ENCODE results near the gene MYO5B.

The MYO5B gene

GRCh38 chr18:50158866-50159653 is 35.9 kb downstream of the MYO5B start:
- Histone ChIP-seq H3F3A (ENCODE audit: insufficient read depth) (no peaks in the 10 kb centered on the region), H3K9me2 (replicated peaks; ENCODE audit: insufficient read depth, low read length) (no peaks in the 10 kb centered on the region), H3K9ac (ENCODE audit: low read length) (no peak overlapping the region), H3K27me3 (ENCODE audit: low read length) (no peaks in the 10 kb centered on the region), H4K20me1 (ENCODE audit: low read depth, low read length) (no peaks in the 10 kb centered on the region), H3K36me3 (ENCODE audit: low read length) (no peaks in the 10 kb centered on the region), H3K4me2 (ENCODE audit: low read depth, low read length, poor library complexity, severe bottlenecking) (no peak overlapping the region), H2AFZ (ENCODE audit: low read depth, low read length, severe bottlenecking) (no peak overlapping the region), H3K27ac (ENCODE audit: low read depth, low read length) (no peak overlapping the region), H3K9me3 (ENCODE audit: insufficient read depth, low read length) (no peaks in the 10 kb centered on the region), H3K79me2 (ENCODE audit: insufficient read depth, low read length) (no peaks in the 10 kb centered on the region), H3K4me3 (ENCODE audit: insufficient read depth, low read length, poor library complexity, severe bottlenecking) (no peak overlapping the region)
- TF ChIP-seq CTCF (IDR thresholded peaks at IDR 0.05; ENCODE audit: insufficient read depth, low read length, poor library complexity, severe bottlenecking) (no peak), EZH2phosphoT487 (conservative IDR thresholded peaks at IDR 0.05; ENCODE audit: low read length) (no peak)

- Histone ChIP-seq H3K9me3 (ENCODE audit: insufficient read depth, low read length) (no peaks in the 10 kb centered on the region), H2AFZ (ENCODE audit: low read depth, low read length, severe bottlenecking) (no peak overlapping the region), H3K4me2 (ENCODE audit: low read depth, low read length, poor library complexity, severe bottlenecking) (no peak overlapping the region), H3K27ac (ENCODE audit: low read depth, low read length) (no peak overlapping the region), H3K27me3 (ENCODE audit: low read length) (no peaks in the 10 kb centered on the region), H4K20me1 (ENCODE audit: low read depth, low read length) (no peaks in the 10 kb centered on the region), H3K4me3 (ENCODE audit: insufficient read depth, low read length, poor library complexity, severe bottlenecking) (no peak overlapping the region), H3F3A (ENCODE audit: insufficient read depth) (no peaks in the 10 kb centered on the region), H3K9ac (ENCODE audit: low read length) (no peak overlapping the region), H3K36me3 (ENCODE audit: low read length) (no peaks in the 10 kb centered on the region), H3K79me2 (ENCODE audit: insufficient read depth, low read length) (no peaks in the 10 kb centered on the region), H3K9me2 (replicated peaks; ENCODE audit: insufficient read depth, low read length) (no peaks in the 10 kb centered on the region)
- no peak for TF ChIP-seq EZH2phosphoT487 (conservative IDR thresholded peaks at IDR 0.05; ENCODE audit: low read length)
- TF ChIP-seq CTCF (IDR thresholded peaks at IDR 0.05; ENCODE audit: insufficient read depth, low read length, poor library complexity, severe bottlenecking): no peak
Observed at GRCh38 chr18:50155406-50155805, 39.5 kb downstream of the MYO5B start.

GRCh38 chr18:50154420-50154819 is 40.5 kb downstream of the MYO5B start:
- no peaks in the 10 kb centered on the region for H3K79me2 ChIP-seq (ENCODE audit: insufficient read depth, low read length)
- H2AFZ ChIP-seq (ENCODE audit: low read depth, low read length, severe bottlenecking): no peak overlapping the region
- H3K9me2 ChIP-seq (replicated peaks; ENCODE audit: insufficient read depth, low read length): no peaks in the 10 kb centered on the region
- H4K20me1 ChIP-seq (ENCODE audit: low read depth, low read length): no peaks in the 10 kb centered on the region
- H3K36me3 ChIP-seq (ENCODE audit: low read length): no peaks in the 10 kb centered on the region
- H3K27ac ChIP-seq (ENCODE audit: low read depth, low read length): no peak overlapping the region
- H3F3A ChIP-seq (ENCODE audit: insufficient read depth): no peaks in the 10 kb centered on the region
- no peak overlapping the region for H3K4me2 ChIP-seq (ENCODE audit: low read depth, low read length, poor library complexity, severe bottlenecking)
- TF ChIP-seq CTCF (IDR thresholded peaks at IDR 0.05; ENCODE audit: insufficient read depth, low read length, poor library complexity, severe bottlenecking) (no peak), EZH2phosphoT487 (conservative IDR thresholded peaks at IDR 0.05; ENCODE audit: low read length) (no peak)
- no peaks in the 10 kb centered on the region for H3K9me3 ChIP-seq (ENCODE audit: insufficient read depth, low read length)
- H3K4me3 ChIP-seq (ENCODE audit: insufficient read depth, low read length, poor library complexity, severe bottlenecking): no peak overlapping the region
- no peak overlapping the region for H3K9ac ChIP-seq (ENCODE audit: low read length)
- H3K27me3 ChIP-seq (ENCODE audit: low read length): no peaks in the 10 kb centered on the region
